DOHH2 (cell line): Measurements from ENCODE around the gene MIXL1.

ENCODE experiments used
- H3F3A ChIP-seq: fragments of 200-600 bp; sonication (generic), shearing (Covaris generic); 2 replicates; pipeline ENCODE4 v1.6.0; 2016; ENCODE audit warnings: antibody characterized with exemption, mild to moderate bottlenecking; ENCODE audit not compliant: control insufficient read depth, insufficient read depth
- H3K27ac ChIP-seq: fragments of 200-600 bp; sonication (generic); 2 replicates; pipeline ENCODE4 v1.5.1; 2014; ENCODE audit warnings: low read depth, mild to moderate bottlenecking, low read length, moderate library complexity
- H3K27me3 ChIP-seq: fragments of 200-600 bp; sonication (generic); 2 replicates; pipeline ENCODE4 v1.6.1; 2014; ENCODE audit warnings: mild to moderate bottlenecking, low read length, mixed read lengths; ENCODE audit not compliant: control insufficient read depth
- H3K36me3 ChIP-seq: fragments of 200-600 bp; sonication (generic); 2 replicates; pipeline ENCODE4 v1.6.1; 2014; ENCODE audit warnings: mild to moderate bottlenecking, low read length, moderate library complexity, mixed read lengths; ENCODE audit not compliant: control insufficient read depth
- H3K4me1 ChIP-seq: fragments of 200-600 bp; sonication (generic); 2 replicates; pipeline ENCODE4 v1.6.1; 2014; ENCODE audit warnings: mild to moderate bottlenecking, low read length, mixed read lengths; ENCODE audit not compliant: control insufficient read depth
- H3K4me2 ChIP-seq: fragments of 200-600 bp; sonication (generic); 2 replicates; pipeline ENCODE4 v1.6.0; 2014; ENCODE audit warnings: mild to moderate bottlenecking, low read length, moderate library complexity
- H3K4me3 ChIP-seq: fragments of 200-600 bp; sonication (generic); 2 replicates; pipeline ENCODE4 v1.5.1; 2014; ENCODE audit warnings: mild to moderate bottlenecking, low read length, mixed read lengths
- H3K79me2 ChIP-seq: fragments of 200-600 bp; sonication (generic); 2 replicates; pipeline ENCODE4 v1.6.1; 2014; ENCODE audit warnings: mild to moderate bottlenecking, low read length, mixed read lengths; ENCODE audit not compliant: control insufficient read depth
- H3K9me2 ChIP-seq: fragments of 200-600 bp; sonication (generic); replicated peaks from 2 replicates; pipeline ENCODE4 v1.6.1; 2014; ENCODE audit warnings: mild to moderate bottlenecking, low read length, mixed read lengths; ENCODE audit not compliant: control insufficient read depth
- H3K9me3 ChIP-seq: fragments of 200-600 bp; sonication (generic); 2 replicates; pipeline ENCODE4 v1.6.1; 2014; ENCODE audit warnings: antibody characterized with exemption, low read length, mixed read lengths; ENCODE audit not compliant: control insufficient read depth, insufficient read depth
- H4K20me1 ChIP-seq: fragments of 200-600 bp; sonication (generic); 2 replicates; pipeline ENCODE4 v1.6.0; 2014; ENCODE audit warnings: low read depth, mild to moderate bottlenecking, antibody characterized with exemption, low read length, moderate library complexity; ENCODE audit not compliant: control insufficient read depth, insufficient read depth
- CTCF ChIP-seq: fragments of 200-600 bp; sonication (generic); IDR thresholded peaks from one replicate; pipeline ENCODE4 v1.5.1; 2014; ENCODE audit warnings: antibody characterized with exemption, mild to moderate bottlenecking, low read depth, low read length; ENCODE audit not compliant: poor library complexity, severe bottlenecking
- EZH2phosphoT487 ChIP-seq: fragments of 200-600 bp; sonication (generic); IDR thresholded peaks from 2 replicates; pipeline ENCODE4 v1.6.1; 2017; ENCODE audit warnings: borderline replicate concordance, mild to moderate bottlenecking, antibody characterized with exemption, low read length, moderate library complexity, mixed read lengths

Gene MIXL1

GRCh38 chr1:226210571-226211176, 12.8 kb upstream of the MIXL1 start:
- no peak for TF ChIP-seq EZH2phosphoT487
- Histone ChIP-seq H3K4me3 (no peak overlapping the region), H3F3A (no peaks in the 10 kb centered on the region; the same call in 1 of the 2 replicates), H3K4me1 (peaks cover 13% of the 10 kb centered on the region), H4K20me1 (no peaks in the 10 kb centered on the region), H3K9me2 (no peaks in the 10 kb centered on the region), H3K27ac (no peak overlapping the region), H3K27me3 (no peaks in the 10 kb centered on the region), H3K79me2 (no peaks in the 10 kb centered on the region), H3K4me2 (no peak overlapping the region), H3K9me3 (no peaks in the 10 kb centered on the region), H3K36me3 (no peaks in the 10 kb centered on the region)

GRCh38 chr1:226211181-226211821, 12.2 kb upstream of the MIXL1 start:
- no peaks in the 10 kb centered on the region for H3K79me2 ChIP-seq
- H3K27ac ChIP-seq = no peak overlapping the region
- H3K4me1 ChIP-seq = peaks cover 13% of the 10 kb centered on the region
- no peak overlapping the region for H3K4me3 ChIP-seq
- peaks cover 5% of the 10 kb centered on the region; the same call in 1 of the 2 replicates for H3F3A ChIP-seq
- no peak for TF ChIP-seq CTCF
- no peaks in the 10 kb centered on the region for H3K9me3 ChIP-seq
- H3K9me2 ChIP-seq = no peaks in the 10 kb centered on the region
- no peaks in the 10 kb centered on the region for H3K27me3 ChIP-seq
- no peak overlapping the region for H3K4me2 ChIP-seq
- H4K20me1 ChIP-seq = no peaks in the 10 kb centered on the region
- no peaks in the 10 kb centered on the region for H3K36me3 ChIP-seq

GRCh38 chr1:226212545-226212944, 10.9 kb upstream of the MIXL1 start:
- H3F3A ChIP-seq = peaks cover 5% of the 10 kb centered on the region; the same call in 1 of the 2 replicates
- no peaks in the 10 kb centered on the region for H3K79me2 ChIP-seq
- no peak overlapping the region for H3K4me2 ChIP-seq
- no peaks in the 10 kb centered on the region for H3K36me3 ChIP-seq
- H3K27ac ChIP-seq = no peak overlapping the region
- no peak for TF ChIP-seq CTCF
- TF ChIP-seq EZH2phosphoT487 = no peak
- H3K4me1 ChIP-seq = peaks cover 13% of the 10 kb centered on the region
- H3K4me3 ChIP-seq = no peak overlapping the region
- H3K27me3 ChIP-seq = no peaks in the 10 kb centered on the region
- no peaks in the 10 kb centered on the region for H4K20me1 ChIP-seq
- no peaks in the 10 kb centered on the region for H3K9me2 ChIP-seq
- no peaks in the 10 kb centered on the region for H3K9me3 ChIP-seq

GRCh38 chr1:226215239-226215638, 8.2 kb upstream of the MIXL1 start:
- H3K27ac ChIP-seq = no peak overlapping the region
- H3F3A ChIP-seq = peaks cover 5% of the 10 kb centered on the region; the same call in 1 of the 2 replicates
- H3K4me1 ChIP-seq = peaks cover 18% of the 10 kb centered on the region
- no peaks in the 10 kb centered on the region for H3K9me3 ChIP-seq
- H3K27me3 ChIP-seq = no peaks in the 10 kb centered on the region
- H4K20me1 ChIP-seq = no peaks in the 10 kb centered on the region
- no peak overlapping the region for H3K4me3 ChIP-seq
- TF ChIP-seq CTCF (no peak), EZH2phosphoT487 (no peak)
- no peaks in the 10 kb centered on the region for H3K9me2 ChIP-seq
- H3K79me2 ChIP-seq = no peaks in the 10 kb centered on the region
- no peaks in the 10 kb centered on the region for H3K36me3 ChIP-seq
- H3K4me2 ChIP-seq = peak overlapping the region; percentile 20; the same call in 1 of the 2 replicates
